GM23338 (cell line): ENCODE data around the gene C9orf57. TPM values are rescaled to one million over a fixed set of nuclear protein-coding genes. Genes with fewer than 3 reads are reported as not detected.

Source experiments
- ATAC-seq: fragments of 200-7000 bp; cut with Tn5 transposase; 3 replicates; pipeline ENCODE4 v1.9.1; 2020
- DNase-seq: peaks from one replicate; pipeline ENCODE4 v3.0.0-alpha.2; 2015; ENCODE audit warnings: low spot score
- H2AFZ ChIP-seq: fragments of 200-600 bp; sonication (generic); 2 replicates; pipeline ENCODE4 v1.8.0; 2016; ENCODE audit warnings: antibody characterized with exemption, mild to moderate bottlenecking, moderate library complexity
- H3F3A ChIP-seq: fragments of 200-600 bp; sonication (generic); replicated peaks from 2 replicates; pipeline ENCODE4 v1.8.0; 2017; ENCODE audit warnings: antibody characterized with exemption, mixed run types, low read depth
- H3K27ac ChIP-seq: fragments of 200-600 bp; sonication (generic); 2 replicates; pipeline ENCODE4 v1.6.1; 2016; ENCODE audit warnings: low read depth
- H3K27me3 ChIP-seq: fragments of 200-600 bp; sonication (generic); 2 replicates; pipeline ENCODE4 v1.8.0; 2016; ENCODE audit warnings: mild to moderate bottlenecking, mixed run types, moderate library complexity; ENCODE audit not compliant: insufficient read depth
- H3K36me3 ChIP-seq: fragments of 200-600 bp; sonication (generic); 2 replicates; pipeline ENCODE4 v1.8.0; 2016; ENCODE audit warnings: mild to moderate bottlenecking; ENCODE audit not compliant: insufficient read depth
- H3K4me1 ChIP-seq: fragments of 200-600 bp; sonication (generic); 2 replicates; pipeline ENCODE4 v1.8.0; 2016; ENCODE audit warnings: mild to moderate bottlenecking, moderate library complexity; ENCODE audit not compliant: insufficient read depth
- H3K4me2 ChIP-seq: fragments of 200-600 bp; sonication (generic); 2 replicates; pipeline ENCODE4 v1.7.1; 2017; ENCODE audit warnings: mixed run types
- H3K4me3 ChIP-seq: fragments of 200-600 bp; sonication (generic); 2 replicates; pipeline ENCODE4 v1.6.1; 2016; ENCODE audit warnings: mixed run types
- H3K79me2 ChIP-seq: fragments of 200-600 bp; sonication (generic); replicated peaks from 2 replicates; pipeline ENCODE4 v1.8.0; 2017; ENCODE audit warnings: mild to moderate bottlenecking; ENCODE audit not compliant: insufficient read depth
- H3K9me2 ChIP-seq: fragments of 200-600 bp; sonication (generic); 2 replicates; pipeline ENCODE4 v1.8.0; 2017; ENCODE audit not compliant: insufficient read depth
- H4K20me1 ChIP-seq: fragments of 200-600 bp; sonication (generic); replicated peaks from 2 replicates; pipeline ENCODE4 v1.8.0; 2017; ENCODE audit warnings: mild to moderate bottlenecking; ENCODE audit not compliant: insufficient read depth
- H3K27ac Mint-ChIP-seq: 2 replicates; pipeline ENCODE4 v1.8.0; 2020; ENCODE audit warnings: inconsistent platforms, mild to moderate bottlenecking, moderate library complexity, mixed read lengths
- H3K27me3 Mint-ChIP-seq: 3 replicates; pipeline ENCODE4 v1.8.0; 2022; ENCODE audit warnings: low read depth, mild to moderate bottlenecking, moderate library complexity, mixed read lengths, inconsistent platforms; ENCODE audit not compliant: insufficient read depth, poor library complexity
- H3K36me3 Mint-ChIP-seq: 3 replicates; pipeline ENCODE4 v1.8.0; 2021; ENCODE audit warnings: low read depth, mild to moderate bottlenecking, inconsistent platforms, moderate library complexity, mixed read lengths
- H3K4me1 Mint-ChIP-seq: 3 replicates; pipeline ENCODE4 v1.8.0; 2020; ENCODE audit warnings: mild to moderate bottlenecking, inconsistent platforms, mixed read lengths
- H3K4me3 Mint-ChIP-seq: 3 replicates; pipeline ENCODE4 v1.8.0; 2021; ENCODE audit warnings: moderate library complexity, mild to moderate bottlenecking, inconsistent platforms, mixed read lengths
- H3K9me3 Mint-ChIP-seq: 3 replicates; pipeline ENCODE4 v1.8.0; 2020; ENCODE audit warnings: moderate library complexity, mild to moderate bottlenecking, inconsistent platforms, mixed read lengths
- CREB1 ChIP-seq: fragments of 250-450 bp; sonication (Bioruptor Pico); IDR thresholded peaks from 2 replicates; pipeline ENCODE4 v1.5.0; 2020; ENCODE audit warnings: low read depth, mild to moderate bottlenecking, moderate library complexity
- EZH2 ChIP-seq: fragments of 200-600 bp; sonication (generic); IDR thresholded peaks from one replicate; pipeline ENCODE4 v1.8.0; 2017; ENCODE audit warnings: antibody characterized with exemption, mild to moderate bottlenecking, low read depth; ENCODE audit not compliant: unreplicated experiment
- EZH2phosphoT487 ChIP-seq: fragments of 200-600 bp; sonication (generic); IDR thresholded peaks from one replicate; pipeline ENCODE4 v1.8.1; 2018; ENCODE audit warnings: antibody characterized with exemption; ENCODE audit not compliant: unreplicated experiment
- JUNB ChIP-seq: IDR thresholded peaks from one replicate; pipeline ENCODE4 v1.6.1; 2016; ENCODE audit warnings: antibody characterized with exemption; ENCODE audit not compliant: unreplicated experiment
- NANOG ChIP-seq: IDR thresholded peaks from 2 replicates; pipeline ENCODE4 v1.6.1; 2016; ENCODE audit warnings: antibody characterized with exemption, borderline replicate concordance
- POLR2AphosphoS5 ChIP-seq: IDR thresholded peaks from 2 replicates; pipeline ENCODE4 v1.6.1; 2016; ENCODE audit warnings: antibody characterized with exemption, low read depth
- STAT1 ChIP-seq: IDR thresholded peaks from one replicate; pipeline ENCODE4 v1.6.1; 2016; ENCODE audit warnings: antibody characterized with exemption; ENCODE audit not compliant: unreplicated experiment
- ZNF114 ChIP-seq: fragments of 250-450 bp; sonication (Bioruptor Pico); IDR thresholded peaks from 2 replicates; pipeline ENCODE4 v1.5.0; 2020; ENCODE audit warnings: mild to moderate bottlenecking, moderate library complexity
- ZNF331 ChIP-seq: fragments of 250-450 bp; sonication (Bioruptor Pico); IDR thresholded peaks from 2 replicates; pipeline ENCODE4 v1.5.0; 2020; ENCODE audit warnings: low read depth, mild to moderate bottlenecking, moderate library complexity
- long read RNA-seq: library from polyadenylated mRNA; unstranded; transcript quantifications from one replicate; pipeline ENCODE4 v2.0.0, GENCODE V29; 2020; ENCODE audit not compliant: unreplicated experiment
- polyA plus RNA-seq: library from polyadenylated mRNA; unstranded; fragments of >200 nt; fragmentation: Nextera tagmentation; extraction: Ambion mirVana; gene quantifications from 2 replicates; pipeline ENCODE4 v1.2.1, GENCODE V29; 2016
- total RNA-seq: library from RNA; depleted of rRNA; stranded (reverse); fragments of >200 nt; shearing (Covaris generic); gene quantifications from 2 replicates; pipeline ENCODE4 v1.2.3, GENCODE V29; 2014; rRNA removed
- TF ChIP-seq, protein P1 (sequence below), 2 experiments: fragments of 200-600 bp in 1 of 2; sonication (generic) in 1 of 2; conservative IDR thresholded peaks; 2 replicates each; pipeline versions ENCODE4 v1.5.1 to v1.6.1; 2016 to 2017; ENCODE audit warnings: antibody characterized with exemption in 2 of 2, low read depth in 2 of 2, mild to moderate bottlenecking in 2 of 2, moderate library complexity in 1 of 2
- TF ChIP-seq, protein P2 (sequence below): IDR thresholded peaks from one replicate; pipeline ENCODE4 v1.6.1; 2018; ENCODE audit warnings: antibody characterized with exemption; ENCODE audit not compliant: unreplicated experiment
- TF ChIP-seq, protein P3 (sequence below): fragments of 250-450 bp; sonication (Bioruptor Pico); IDR thresholded peaks from 2 replicates; pipeline ENCODE4 v1.5.0; 2020; ENCODE audit warnings: mild to moderate bottlenecking, moderate library complexity
- TF ChIP-seq, protein P4 (sequence below): IDR thresholded peaks from 2 replicates; pipeline ENCODE4 v1.6.1; 2016; ENCODE audit warnings: antibody characterized with exemption

The C9orf57 gene, protein sequence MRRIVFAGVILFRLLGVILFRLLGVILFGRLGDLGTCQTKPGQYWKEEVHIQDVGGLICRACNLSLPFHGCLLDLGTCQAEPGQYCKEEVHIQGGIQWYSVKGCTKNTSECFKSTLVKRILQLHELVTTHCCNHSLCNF
- not detected in 2 replicates for total RNA-seq
- polyA plus RNA-seq, result not detected in 2 replicates
- long read RNA-seq, result 0 reads

DNA sequence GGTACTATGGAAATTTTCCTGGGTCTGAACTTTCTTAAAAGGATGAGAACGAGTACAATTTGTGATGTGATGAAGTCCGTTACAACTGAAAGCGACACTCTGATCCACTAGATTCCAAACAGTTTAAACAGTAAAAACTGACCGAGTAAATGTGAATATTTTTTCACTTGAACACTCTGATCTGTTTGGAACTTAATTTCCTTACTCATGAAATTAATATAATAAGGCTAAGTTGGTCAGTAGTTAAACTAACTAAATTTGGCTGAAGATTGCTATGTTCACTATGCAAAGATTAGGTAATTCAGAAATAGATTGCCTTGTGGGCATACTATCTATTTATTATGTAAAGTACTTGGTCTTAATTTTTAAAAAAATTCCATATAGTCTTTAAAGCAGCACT lies at the start of gene C9orf57:
Gene C9orf57, minus strand, starts transcription at position 101 of the 400 bp plus-strand sequence. CDS start 1,282 bp downstream, outside the sequence.
- Histone ChIP-seq H2AFZ (no peak within 1 kb of the TSS), H3K36me3 (no peaks in the 10 kb centered on the region), H3K27ac (no peak within 1 kb of the TSS), H3K4me2 (no peak within 1 kb of the TSS), H3K9me2 (no peaks in the 10 kb centered on the region), H3K27me3 (no peaks in the 10 kb centered on the region), H3K79me2 (no peaks in the 10 kb centered on the region), H3F3A (no peaks in the 10 kb centered on the region), H3K4me1 (no peaks in the 10 kb centered on the region), H3K4me3 (no peak within 1 kb of the TSS), H4K20me1 (no peaks in the 10 kb centered on the region)
- Mint-ChIP-seq H3K4me3 (no peak within 1 kb of the TSS), H3K27me3 (no peaks in the 10 kb centered on the region), H3K4me1 (no peaks in the 10 kb centered on the region), H3K36me3 (no peaks in the 10 kb centered on the region), H3K27ac (no peak within 1 kb of the TSS), H3K9me3 (no peaks in the 10 kb centered on the region)
- DNase-seq, result no peak
- no peak for TF ChIP-seq ZNF114
- TF ChIP-seq, protein P1, sequence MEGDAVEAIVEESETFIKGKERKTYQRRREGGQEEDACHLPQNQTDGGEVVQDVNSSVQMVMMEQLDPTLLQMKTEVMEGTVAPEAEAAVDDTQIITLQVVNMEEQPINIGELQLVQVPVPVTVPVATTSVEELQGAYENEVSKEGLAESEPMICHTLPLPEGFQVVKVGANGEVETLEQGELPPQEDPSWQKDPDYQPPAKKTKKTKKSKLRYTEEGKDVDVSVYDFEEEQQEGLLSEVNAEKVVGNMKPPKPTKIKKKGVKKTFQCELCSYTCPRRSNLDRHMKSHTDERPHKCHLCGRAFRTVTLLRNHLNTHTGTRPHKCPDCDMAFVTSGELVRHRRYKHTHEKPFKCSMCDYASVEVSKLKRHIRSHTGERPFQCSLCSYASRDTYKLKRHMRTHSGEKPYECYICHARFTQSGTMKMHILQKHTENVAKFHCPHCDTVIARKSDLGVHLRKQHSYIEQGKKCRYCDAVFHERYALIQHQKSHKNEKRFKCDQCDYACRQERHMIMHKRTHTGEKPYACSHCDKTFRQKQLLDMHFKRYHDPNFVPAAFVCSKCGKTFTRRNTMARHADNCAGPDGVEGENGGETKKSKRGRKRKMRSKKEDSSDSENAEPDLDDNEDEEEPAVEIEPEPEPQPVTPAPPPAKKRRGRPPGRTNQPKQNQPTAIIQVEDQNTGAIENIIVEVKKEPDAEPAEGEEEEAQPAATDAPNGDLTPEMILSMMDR (conservative IDR thresholded peaks at IDR 0.05; ENCODE audit: low read depth in 2 of 2), result no peak
- no peak for TF ChIP-seq JUNB
- TF ChIP-seq, protein P2, sequence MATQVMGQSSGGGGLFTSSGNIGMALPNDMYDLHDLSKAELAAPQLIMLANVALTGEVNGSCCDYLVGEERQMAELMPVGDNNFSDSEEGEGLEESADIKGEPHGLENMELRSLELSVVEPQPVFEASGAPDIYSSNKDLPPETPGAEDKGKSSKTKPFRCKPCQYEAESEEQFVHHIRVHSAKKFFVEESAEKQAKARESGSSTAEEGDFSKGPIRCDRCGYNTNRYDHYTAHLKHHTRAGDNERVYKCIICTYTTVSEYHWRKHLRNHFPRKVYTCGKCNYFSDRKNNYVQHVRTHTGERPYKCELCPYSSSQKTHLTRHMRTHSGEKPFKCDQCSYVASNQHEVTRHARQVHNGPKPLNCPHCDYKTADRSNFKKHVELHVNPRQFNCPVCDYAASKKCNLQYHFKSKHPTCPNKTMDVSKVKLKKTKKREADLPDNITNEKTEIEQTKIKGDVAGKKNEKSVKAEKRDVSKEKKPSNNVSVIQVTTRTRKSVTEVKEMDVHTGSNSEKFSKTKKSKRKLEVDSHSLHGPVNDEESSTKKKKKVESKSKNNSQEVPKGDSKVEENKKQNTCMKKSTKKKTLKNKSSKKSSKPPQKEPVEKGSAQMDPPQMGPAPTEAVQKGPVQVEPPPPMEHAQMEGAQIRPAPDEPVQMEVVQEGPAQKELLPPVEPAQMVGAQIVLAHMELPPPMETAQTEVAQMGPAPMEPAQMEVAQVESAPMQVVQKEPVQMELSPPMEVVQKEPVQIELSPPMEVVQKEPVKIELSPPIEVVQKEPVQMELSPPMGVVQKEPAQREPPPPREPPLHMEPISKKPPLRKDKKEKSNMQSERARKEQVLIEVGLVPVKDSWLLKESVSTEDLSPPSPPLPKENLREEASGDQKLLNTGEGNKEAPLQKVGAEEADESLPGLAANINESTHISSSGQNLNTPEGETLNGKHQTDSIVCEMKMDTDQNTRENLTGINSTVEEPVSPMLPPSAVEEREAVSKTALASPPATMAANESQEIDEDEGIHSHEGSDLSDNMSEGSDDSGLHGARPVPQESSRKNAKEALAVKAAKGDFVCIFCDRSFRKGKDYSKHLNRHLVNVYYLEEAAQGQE, result no peak
- TF ChIP-seq, protein P3, sequence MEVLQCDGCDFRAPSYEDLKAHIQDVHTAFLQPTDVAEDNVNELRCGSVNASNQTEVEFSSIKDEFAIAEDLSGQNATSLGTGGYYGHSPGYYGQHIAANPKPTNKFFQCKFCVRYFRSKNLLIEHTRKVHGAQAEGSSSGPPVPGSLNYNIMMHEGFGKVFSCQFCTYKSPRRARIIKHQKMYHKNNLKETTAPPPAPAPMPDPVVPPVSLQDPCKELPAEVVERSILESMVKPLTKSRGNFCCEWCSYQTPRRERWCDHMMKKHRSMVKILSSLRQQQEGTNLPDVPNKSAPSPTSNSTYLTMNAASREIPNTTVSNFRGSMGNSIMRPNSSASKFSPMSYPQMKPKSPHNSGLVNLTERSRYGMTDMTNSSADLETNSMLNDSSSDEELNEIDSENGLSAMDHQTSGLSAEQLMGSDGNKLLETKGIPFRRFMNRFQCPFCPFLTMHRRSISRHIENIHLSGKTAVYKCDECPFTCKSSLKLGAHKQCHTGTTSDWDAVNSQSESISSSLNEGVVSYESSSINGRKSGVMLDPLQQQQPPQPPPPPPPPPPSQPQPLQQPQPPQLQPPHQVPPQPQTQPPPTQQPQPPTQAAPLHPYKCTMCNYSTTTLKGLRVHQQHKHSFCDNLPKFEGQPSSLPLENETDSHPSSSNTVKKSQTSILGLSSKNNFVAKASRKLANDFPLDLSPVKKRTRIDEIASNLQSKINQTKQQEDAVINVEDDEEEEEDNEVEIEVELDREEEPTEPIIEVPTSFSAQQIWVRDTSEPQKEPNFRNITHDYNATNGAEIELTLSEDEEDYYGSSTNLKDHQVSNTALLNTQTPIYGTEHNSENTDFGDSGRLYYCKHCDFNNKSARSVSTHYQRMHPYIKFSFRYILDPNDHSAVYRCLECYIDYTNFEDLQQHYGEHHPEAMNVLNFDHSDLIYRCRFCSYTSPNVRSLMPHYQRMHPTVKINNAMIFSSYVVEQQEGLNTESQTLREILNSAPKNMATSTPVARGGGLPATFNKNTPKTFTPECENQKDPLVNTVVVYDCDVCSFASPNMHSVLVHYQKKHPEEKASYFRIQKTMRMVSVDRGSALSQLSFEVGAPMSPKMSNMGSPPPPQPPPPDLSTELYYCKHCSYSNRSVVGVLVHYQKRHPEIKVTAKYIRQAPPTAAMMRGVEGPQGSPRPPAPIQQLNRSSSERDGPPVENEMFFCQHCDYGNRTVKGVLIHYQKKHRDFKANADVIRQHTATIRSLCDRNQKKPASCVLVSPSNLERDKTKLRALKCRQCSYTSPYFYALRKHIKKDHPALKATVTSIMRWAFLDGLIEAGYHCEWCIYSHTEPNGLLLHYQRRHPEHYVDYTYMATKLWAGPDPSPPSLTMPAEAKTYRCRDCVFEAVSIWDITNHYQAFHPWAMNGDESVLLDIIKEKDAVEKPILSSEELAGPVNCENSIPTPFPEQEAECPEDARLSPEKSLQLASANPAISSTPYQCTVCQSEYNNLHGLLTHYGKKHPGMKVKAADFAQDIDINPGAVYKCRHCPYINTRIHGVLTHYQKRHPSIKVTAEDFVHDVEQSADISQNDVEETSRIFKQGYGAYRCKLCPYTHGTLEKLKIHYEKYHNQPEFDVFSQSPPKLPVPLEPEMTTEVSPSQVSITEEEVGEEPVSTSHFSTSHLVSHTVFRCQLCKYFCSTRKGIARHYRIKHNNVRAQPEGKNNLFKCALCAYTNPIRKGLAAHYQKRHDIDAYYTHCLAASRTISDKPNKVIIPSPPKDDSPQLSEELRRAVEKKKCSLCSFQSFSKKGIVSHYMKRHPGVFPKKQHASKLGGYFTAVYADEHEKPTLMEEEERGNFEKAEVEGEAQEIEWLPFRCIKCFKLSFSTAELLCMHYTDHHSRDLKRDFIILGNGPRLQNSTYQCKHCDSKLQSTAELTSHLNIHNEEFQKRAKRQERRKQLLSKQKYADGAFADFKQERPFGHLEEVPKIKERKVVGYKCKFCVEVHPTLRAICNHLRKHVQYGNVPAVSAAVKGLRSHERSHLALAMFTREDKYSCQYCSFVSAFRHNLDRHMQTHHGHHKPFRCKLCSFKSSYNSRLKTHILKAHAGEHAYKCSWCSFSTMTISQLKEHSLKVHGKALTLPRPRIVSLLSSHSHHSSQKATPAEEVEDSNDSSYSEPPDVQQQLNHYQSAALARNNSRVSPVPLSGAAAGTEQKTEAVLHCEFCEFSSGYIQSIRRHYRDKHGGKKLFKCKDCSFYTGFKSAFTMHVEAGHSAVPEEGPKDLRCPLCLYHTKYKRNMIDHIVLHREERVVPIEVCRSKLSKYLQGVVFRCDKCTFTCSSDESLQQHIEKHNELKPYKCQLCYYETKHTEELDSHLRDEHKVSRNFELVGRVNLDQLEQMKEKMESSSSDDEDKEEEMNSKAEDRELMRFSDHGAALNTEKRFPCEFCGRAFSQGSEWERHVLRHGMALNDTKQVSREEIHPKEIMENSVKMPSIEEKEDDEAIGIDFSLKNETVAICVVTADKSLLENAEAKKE (CRISPR knock-in tag), result no peak
- no peak for TF ChIP-seq CREB1 (CRISPR knock-in tag)
- TF ChIP-seq, protein P4, sequence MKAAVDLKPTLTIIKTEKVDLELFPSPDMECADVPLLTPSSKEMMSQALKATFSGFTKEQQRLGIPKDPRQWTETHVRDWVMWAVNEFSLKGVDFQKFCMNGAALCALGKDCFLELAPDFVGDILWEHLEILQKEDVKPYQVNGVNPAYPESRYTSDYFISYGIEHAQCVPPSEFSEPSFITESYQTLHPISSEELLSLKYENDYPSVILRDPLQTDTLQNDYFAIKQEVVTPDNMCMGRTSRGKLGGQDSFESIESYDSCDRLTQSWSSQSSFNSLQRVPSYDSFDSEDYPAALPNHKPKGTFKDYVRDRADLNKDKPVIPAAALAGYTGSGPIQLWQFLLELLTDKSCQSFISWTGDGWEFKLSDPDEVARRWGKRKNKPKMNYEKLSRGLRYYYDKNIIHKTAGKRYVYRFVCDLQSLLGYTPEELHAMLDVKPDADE, result no peak
- TF ChIP-seq NANOG, result no peak
- TF ChIP-seq POLR2AphosphoS5, result no peak
- TF ChIP-seq EZH2, result no peak
- TF ChIP-seq EZH2phosphoT487, result no peak
- TF ChIP-seq STAT1, result no peak
- TF ChIP-seq ZNF331 (CRISPR knock-in tag), result no peak
- ATAC-seq, result no peak
